ENCODE measurements around the gene DDA1.

The DDA1 gene

DNA sequence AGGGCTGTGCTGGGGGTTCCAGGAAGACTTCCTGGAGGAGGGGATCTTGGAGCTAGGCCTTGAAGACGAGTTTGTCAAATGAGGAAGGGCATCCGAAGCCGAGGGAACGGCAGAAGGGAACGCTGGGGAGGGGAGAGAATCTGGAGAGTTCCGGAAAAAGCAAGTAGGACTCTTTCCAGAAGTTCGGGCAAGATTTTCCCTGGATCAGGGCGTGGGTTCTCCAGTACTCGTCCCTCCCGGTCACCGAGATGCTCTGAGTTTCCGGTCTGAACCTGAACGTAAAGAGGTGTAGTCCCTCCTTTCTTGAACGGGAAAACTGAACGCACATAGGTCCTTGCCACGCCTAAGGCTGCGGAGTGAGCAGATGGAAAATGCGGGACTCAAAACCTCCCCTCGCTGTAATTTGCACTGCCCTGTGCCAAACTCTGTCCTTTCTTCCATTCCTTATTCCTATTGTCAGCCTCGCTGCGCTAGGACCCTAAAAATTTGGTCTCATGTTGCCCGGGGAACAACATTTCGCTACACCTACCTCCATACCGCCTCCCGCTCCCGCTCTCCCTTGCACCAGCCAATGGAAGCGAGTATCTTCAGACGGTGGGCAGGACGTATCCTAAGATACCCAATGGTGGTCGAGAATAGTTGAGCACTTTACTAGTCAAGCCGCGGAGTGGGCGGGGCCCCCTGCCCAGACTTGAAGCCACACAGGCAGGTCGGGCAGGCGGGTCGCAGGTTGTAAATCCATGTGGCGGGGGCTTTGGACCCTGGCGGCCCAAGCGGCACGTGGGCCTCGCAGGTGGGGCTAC is 27.7 kb downstream of the DDA1 start, which contains the start of gene GTPBP3:
GTPBP3 (plus strand) TSS at position 682 of the 803 bp plus-strand sequence; CDS start at position 741, 59 bp downstream.
- in situ Hi-C loops (cut with HindIII; ENCODE audit: low pct_ligation_motif_present, low pct_unique_long_range_greater_than_20kb, low sequenced_read_pairs): no loop called here
- peak; percentile 98 for DNase-seq

DNA sequence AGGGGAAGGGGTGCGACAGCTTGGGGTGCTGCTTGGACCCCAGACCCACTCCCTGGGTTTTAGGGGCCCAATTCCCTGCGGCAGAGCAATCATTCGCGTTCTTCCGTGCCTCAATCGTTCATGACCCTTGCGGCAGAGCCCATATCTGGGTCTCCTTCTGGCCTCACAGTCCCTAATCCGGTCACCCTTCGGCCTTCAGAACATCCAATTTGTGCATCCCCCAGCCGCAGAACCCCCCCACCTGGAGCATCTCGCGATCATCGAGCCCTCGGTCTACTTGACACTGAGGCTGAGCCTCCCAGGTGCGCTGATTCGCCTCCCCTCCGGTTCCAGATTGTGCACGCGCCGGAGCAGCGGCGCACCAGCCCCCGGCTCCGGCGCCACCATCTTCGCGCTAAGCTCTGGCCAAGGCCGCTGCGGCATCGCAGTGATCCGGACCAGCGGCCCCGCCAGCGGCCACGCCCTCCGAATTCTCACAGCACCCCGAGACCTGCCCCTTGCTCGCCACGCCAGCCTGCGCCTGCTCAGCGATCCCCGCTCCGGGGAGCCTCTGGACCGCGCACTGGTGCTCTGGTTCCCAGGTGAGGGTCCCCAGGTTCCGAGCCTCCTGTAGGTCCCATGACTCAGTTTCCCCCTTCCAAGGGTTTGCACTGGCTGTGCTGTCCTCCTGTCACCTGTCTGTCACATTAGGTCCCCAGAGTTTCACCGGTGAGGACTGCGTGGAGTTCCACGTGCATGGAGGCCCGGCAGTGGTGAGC is 28.5 kb downstream of the DDA1 start:
- in situ Hi-C loops (cut with HindIII; ENCODE audit: low pct_ligation_motif_present, low pct_unique_long_range_greater_than_20kb, low sequenced_read_pairs): no loop called here
- DNase-seq: peak; percentile 21

DNA sequence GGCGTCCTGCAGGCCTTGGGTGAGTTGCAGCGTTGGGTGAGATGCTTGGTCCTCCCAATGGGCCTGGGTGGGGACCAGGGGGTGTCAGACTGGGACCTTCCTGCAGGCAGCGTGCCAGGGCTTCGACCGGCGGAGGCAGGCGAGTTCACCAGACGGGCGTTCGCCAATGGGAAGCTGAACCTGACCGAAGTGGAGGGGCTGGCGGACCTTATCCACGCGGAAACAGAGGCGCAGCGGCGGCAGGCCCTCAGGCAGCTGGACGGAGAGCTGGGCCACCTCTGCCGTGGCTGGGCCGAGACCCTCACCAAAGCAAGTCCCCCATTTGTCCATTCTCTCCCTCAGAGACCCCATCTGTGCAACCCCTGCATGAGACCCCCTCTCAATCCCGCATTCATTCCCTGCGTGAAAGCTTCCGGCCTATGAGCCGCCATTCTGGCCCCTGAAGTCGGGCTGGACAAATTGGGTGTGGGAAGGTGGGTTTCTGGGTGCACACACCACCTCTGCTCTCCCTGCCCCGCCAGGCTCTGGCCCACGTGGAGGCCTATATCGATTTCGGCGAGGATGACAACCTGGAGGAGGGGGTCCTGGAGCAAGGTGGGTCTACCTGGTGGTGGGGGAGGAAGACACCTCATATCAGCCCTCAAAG is 29.2 kb downstream of the DDA1 start:
- in situ Hi-C loops (cut with HindIII; ENCODE audit: low pct_ligation_motif_present, low pct_unique_long_range_greater_than_20kb, low sequenced_read_pairs): no loop called here
- DNase-seq: no peak

DNA sequence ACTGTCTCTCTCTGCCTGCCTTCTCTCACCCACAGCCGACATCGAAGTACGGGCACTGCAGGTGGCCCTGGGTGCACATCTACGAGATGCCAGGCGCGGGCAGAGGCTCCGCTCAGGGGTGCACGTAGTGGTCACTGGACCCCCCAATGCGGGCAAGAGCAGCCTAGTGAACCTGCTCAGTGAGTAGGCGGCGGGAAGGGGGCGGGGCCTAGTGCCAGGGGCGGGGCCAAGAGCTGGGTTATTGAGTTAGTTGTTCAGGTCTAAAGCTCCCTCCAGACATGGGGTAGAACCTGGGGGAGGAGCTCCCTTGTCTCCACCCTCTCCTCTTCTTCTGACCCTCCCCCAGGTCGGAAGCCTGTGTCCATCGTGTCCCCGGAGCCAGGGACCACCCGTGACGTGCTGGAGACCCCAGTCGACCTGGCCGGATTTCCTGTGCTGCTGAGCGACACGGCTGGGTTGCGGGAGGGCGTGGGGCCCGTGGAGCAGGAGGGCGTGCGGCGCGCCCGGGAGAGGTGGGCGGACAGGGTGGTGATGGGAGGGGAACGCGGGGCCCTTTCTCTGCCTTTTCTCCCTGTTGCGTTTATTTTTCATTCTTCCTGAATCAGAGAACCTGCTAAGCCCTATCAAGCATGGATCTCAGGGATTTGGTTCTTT is 29.9 kb downstream of the DDA1 start:
- in situ Hi-C loops (cut with HindIII; ENCODE audit: low pct_ligation_motif_present, low pct_unique_long_range_greater_than_20kb, low sequenced_read_pairs): no loop called here
- DNase-seq: no peak

DNA sequence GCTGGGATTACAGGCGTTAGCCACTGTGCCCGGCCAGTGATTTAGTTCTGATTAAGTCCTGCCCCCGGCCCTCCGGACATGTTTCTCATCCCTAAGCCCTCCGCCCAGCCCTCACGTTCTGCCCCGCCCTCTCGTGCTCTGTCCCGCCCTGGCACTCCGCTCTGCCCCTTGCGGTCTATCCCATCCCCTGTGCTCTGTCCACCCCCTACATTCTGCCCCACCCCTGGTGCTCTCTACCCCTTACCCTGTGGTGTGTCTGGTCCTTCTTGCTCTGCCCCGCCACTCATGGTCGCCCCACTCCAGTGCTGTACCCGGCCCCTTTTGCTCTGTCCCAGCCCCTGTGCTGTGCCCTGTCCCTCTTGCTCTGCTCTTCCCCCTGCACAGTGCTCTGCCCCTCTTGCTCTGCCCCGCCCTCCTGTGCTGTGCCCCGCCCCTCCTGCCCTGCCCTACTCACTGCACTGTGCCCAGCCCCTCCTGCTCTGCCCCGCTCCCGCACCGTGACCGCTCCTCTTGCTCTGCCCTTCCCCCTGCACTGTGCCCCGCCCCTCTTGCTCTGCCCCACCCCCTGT is 31.0 kb downstream of the DDA1 start:
- no peak for DNase-seq
- in situ Hi-C loops (cut with HindIII; ENCODE audit: low pct_ligation_motif_present, low pct_unique_long_range_greater_than_20kb, low sequenced_read_pairs): no loop called here

DNA sequence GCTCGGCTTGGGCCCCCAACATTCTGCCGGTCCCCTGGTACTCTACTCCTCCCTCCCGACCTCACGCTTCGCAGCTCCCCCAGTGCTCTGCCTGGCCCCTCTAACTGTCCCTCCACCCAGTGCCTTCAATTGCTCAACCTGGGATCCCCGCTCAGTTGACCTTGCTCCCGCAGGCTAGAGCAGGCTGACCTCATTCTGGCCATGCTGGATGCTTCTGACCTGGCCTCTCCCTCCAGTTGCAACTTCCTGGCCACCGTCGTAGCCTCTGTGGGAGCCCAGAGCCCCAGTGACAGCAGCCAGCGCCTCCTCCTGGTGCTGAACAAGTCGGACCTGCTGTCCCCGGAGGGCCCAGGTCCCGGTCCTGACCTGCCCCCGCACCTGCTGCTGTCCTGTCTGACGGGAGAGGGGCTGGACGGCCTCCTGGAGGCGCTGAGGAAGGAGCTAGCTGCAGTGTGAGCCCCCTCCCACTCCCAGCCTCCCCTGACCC is 31.6 kb downstream of the DDA1 start:
- in situ Hi-C loops (cut with HindIII; ENCODE audit: low pct_ligation_motif_present, low pct_unique_long_range_greater_than_20kb, low sequenced_read_pairs): no loop called here
- DNase-seq: no peak

DNA sequence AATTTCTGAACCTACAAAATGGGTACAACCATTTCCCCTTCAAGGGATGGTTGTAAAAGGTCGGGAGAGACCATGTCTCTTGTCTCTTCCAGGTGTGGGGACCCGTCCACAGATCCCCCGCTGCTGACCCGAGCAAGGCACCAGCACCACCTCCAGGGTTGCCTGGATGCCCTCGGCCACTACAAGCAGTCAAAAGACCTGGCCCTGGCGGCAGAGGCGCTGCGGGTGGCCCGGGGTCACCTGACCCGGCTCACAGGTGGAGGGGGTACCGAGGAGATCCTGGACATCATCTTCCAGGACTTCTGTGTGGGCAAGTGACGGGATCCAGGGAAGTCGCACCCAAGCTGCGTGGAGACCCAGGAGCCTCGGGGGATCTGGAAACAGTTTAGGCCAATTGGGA is 32.0 kb downstream of the DDA1 start:
- in situ Hi-C loops (cut with HindIII; ENCODE audit: low pct_ligation_motif_present, low pct_unique_long_range_greater_than_20kb, low sequenced_read_pairs): no loop called here
- no peak for DNase-seq

DNA sequence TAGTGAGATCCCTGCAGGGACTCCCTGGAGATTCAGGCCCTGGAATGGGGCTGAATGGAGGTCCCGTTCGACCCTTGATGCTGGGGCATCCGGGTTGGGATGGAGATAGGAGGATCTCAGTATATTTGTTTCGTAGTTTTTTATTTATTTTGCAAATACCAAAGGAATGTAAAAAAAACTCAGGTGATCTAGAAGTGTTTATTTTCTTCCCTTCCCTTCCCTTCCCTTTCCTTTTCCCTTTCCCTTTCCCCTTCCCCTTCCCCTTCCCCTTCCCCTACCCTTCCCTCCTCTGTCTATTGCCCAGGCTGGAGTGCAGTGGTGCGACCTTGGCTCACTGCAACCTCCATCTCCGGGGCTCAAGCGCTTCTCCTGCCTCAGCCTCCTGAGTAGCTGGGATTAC is 32.5 kb downstream of the DDA1 start:
- no peak for DNase-seq
- in situ Hi-C loops (cut with HindIII; ENCODE audit: low pct_ligation_motif_present, low pct_unique_long_range_greater_than_20kb, low sequenced_read_pairs): no loop called here

DNA sequence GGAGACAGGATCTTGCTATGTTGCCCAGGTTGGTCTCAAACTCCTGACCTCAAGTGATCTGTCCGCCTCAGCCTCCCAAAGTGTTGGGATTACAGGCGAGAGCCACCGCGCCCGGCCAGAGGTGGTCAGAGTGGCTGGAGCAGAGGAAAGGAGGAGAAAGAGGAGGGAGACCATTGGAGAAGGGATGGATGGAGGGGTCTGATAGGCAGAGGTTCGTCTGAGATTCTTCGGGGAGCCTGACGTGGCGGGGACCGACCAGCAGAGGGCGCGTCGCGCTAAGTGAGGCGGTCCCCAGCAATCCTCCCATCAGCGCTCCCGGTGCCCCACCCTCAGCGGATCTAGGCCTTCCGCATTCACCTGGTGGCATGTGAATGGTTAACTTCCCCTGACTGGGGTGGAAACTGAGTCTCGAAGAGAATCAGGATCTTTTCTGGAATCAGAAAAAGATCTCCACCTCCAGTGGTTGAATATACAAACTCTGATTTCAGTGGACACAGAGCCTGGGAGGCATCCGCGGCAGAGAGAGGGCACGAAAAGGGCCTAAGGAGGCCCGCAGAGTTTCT is 36.8 kb downstream of the DDA1 start:
- in situ Hi-C loops (cut with HindIII; ENCODE audit: low pct_ligation_motif_present, low pct_unique_long_range_greater_than_20kb, low sequenced_read_pairs): no loop called here
- DNase-seq: peak; percentile 62

DNA sequence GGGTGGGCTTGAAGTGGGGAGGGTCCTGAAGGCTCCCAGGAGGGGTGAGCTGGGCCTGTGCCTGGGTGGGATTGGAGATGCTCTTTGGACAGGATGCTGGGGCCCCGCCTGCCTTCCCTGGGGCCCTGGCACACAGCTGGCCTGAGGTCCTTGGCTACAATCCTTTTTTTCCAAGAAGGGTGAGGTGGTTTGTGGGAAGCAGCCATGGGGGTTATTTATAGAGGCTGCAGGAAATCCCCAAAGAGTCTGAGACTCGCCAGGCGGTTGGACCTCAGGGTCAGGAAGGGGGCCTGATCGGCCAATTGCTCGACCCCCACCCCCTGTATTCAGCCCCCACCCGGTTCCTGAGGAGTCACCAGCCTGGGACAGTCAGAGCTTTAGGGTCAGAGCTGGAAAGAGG is 38.0 kb downstream of the DDA1 start:
- no peak for DNase-seq
- in situ Hi-C loops (cut with HindIII; ENCODE audit: low pct_ligation_motif_present, low pct_unique_long_range_greater_than_20kb, low sequenced_read_pairs): no loop called here

DNA sequence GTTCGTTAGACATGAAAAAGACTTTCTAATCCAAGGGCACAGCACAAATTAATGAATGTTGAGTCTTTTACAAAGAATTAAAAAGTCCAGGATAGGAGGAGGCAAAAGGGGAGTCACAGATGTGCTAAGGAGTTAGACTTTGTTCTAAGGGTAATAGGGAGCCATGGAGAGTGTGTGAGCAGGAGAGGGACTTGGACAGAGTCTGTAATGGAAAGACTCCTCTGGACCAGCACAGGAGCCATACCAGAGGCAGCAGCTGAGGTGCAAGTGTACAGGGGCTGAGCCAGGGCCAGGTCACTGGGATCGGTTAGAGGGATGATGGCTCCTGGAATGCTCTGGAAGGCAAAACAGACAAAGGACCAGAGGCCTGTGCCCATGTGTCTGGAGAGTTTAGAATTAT is 38.5 kb downstream of the DDA1 start:
- in situ Hi-C loops (cut with HindIII; ENCODE audit: low pct_ligation_motif_present, low pct_unique_long_range_greater_than_20kb, low sequenced_read_pairs): no loop called here
- DNase-seq: no peak

DNA sequence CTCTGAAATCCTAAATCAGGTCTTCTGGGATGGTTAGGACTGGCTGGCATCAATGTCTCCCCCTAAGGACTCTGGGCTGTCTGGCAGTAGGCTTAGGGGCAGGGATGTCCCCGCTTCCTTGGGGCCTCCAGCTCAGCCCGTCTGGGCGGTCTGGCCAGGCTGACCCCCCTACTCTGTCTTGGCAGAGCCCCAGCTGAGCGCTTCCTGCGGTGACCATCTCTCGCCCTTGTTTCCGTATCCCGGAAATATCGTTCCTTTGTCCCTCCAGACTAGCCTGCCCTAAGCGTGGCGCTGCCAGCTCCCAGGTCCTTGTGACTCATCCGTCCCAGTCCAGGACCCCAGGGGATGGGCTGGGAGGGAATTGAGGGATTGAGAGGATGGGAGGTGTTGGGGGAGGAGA is 39.3 kb downstream of the DDA1 start:
- in situ Hi-C loops (cut with HindIII; ENCODE audit: low pct_ligation_motif_present, low pct_unique_long_range_greater_than_20kb, low sequenced_read_pairs): no loop called here
- DNase-seq: peak; percentile 52

DNA sequence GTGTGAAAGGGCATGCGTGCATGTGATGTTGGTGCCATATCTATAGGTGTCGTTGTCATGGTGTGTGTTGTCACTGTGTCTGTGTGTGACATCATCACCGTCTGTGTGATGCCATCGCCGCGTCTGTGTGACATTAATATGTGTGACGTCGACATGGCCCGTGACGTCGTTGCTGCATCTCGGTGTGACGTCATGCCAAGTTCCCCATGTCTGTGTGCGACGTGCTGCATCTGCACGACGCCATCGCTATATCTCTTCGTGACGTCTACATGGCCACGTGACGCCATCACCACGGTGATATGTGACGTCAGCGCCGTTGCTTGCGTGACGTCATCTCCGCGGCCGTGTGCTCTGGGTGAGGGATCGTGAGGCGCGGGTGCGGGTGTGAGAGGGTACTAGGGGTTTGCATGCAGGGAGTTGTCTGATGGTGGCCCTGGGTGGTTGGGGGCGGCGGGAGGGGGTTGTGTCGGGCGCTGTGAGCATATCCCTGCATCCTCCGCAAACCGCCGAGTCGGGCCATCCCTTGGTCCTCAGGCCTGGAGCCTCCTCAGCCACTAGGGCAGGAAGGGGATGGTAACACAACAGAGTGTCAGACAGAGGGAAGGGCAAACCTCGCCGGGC is 42.6 kb downstream of the DDA1 start:
- no peak for DNase-seq

DNA sequence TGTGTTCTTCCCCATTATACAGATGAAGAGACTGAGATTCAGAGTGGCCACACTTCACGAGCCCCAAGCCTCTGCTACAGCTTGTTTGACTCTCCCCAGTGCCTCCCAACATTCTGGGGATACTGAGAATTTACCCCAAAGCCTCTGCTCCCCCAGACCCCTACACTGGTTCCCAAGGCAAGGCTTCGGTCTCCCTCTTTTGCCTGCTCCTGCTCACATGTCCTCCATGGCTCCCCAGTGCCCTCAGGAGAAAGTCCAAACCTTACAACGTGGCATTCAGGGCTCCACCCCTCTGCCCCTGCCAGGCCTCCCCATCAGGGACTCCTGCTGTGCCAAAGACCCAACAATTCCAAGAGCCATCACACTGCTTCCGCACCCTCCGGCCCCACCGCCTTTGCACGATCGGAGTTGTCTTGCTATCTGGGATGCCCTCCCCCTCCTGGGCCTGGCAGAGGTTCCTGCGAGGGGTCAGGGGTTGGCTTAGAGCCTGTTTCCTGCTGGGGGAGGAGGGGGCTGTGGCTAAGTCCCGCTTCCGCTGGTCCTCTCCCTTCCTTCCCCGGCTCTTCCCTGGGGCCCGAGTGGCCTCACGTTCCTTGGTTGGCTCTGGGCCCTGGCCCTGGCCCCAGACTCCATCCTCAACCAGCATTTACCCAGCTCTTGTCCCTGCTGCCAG is 43.4 kb downstream of the DDA1 start:
- in situ Hi-C loops (cut with HindIII; ENCODE audit: low pct_ligation_motif_present, low pct_unique_long_range_greater_than_20kb, low sequenced_read_pairs): no loop called here
- DNase-seq: no peak

More for the DNA sequence above, 42.6 kb downstream of the DDA1 start:
- in situ Hi-C loops (cut with HindIII; ENCODE audit: low pct_ligation_motif_present, low pct_unique_long_range_greater_than_20kb, low sequenced_read_pairs): no loop called here

DNA sequence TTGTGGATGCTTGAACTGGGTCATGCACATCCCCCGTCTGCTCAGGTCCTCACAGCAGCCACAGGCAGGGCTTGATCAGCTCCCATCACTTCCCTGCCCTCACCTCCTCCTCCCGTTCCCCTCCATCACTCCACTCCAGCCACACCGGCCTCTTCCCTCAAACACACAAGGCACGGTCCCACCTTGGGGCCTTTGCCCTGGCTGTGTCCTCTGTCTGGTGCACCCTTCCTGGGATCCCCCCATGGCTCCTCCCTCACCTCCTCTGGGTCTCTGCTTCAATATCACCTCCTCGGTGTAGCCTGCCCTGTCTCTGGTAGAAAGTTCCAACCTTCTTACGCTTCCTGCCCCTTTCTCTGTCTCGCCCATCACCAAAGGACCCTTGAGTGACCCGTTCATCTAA is 44.0 kb downstream of the DDA1 start:
- no peak for DNase-seq

DNA sequence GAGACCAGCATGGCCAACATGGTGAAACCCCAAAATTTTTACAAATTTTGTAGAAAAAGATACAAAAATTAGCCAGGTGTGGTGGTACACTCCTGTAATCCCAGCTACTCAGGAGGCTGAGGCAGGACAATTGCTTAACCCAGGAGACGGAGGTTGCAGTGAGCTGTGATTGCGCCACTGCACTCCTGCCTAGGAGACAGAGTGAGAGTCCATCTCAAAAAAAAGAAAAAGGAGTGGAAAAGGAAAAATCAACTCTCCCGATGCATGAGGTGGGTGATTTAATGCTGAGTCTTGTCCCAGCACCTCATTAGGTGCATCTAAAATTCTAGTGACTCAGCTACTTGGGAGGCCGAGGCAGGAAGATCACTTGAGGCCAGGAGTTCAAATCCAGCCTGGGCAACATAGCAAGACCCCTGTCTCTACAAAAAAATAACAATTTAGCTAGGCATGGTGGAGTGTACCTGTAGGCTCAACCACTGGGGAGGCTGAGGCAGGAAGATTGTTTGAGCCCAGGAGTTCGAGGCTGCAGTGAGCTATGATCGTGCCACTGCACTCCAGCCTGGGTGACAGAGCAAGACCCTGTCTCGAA is 47.8 kb downstream of the DDA1 start:
- DNase-seq: no peak
- in situ Hi-C loops (cut with HindIII; ENCODE audit: low pct_ligation_motif_present, low pct_unique_long_range_greater_than_20kb, low sequenced_read_pairs): no loop called here

More for the DNA sequence above, 44.0 kb downstream of the DDA1 start:
- in situ Hi-C loops (cut with HindIII; ENCODE audit: low pct_ligation_motif_present, low pct_unique_long_range_greater_than_20kb, low sequenced_read_pairs): no loop called here

DNA sequence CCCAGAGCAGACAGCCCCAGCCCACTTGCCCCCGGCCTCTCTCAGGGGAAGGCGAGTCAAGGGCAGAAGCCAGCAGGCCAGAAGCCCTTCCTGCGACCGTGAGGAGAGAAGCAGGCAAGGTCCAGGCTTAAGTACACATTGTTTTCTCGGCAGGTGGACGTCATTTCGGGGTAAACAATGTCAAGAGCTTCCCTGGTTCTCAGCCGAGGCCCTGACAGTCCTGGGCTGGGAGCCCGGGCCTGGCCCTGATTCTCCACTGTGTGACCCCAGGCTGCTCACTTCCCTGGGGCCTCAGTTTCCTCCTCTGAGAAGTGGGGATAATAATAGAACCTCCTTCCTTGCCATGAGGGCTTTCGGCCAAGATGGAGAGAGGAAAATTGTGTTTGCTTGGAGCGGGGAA is 48.4 kb downstream of the DDA1 start:
- in situ Hi-C loops (cut with HindIII; ENCODE audit: low pct_ligation_motif_present, low pct_unique_long_range_greater_than_20kb, low sequenced_read_pairs): no loop called here

More for the DNA sequence above, 48.4 kb downstream of the DDA1 start:
- no peak for DNase-seq
